GM12878 (cell line): Measurements from ENCODE around the gene BLOC1S6. TPM values are rescaled to one million over a fixed set of nuclear protein-coding genes. Genes with fewer than 3 reads are reported as not detected.

Experiments
- ATF2 ChIP-seq: IDR thresholded peaks from 2 replicates; pipeline ENCODE4 v1.6.1; 2012; ENCODE audit warnings: low read length, inconsistent platforms
- CHD2 ChIP-seq: IDR thresholded peaks from 2 replicates; pipeline ENCODE4 v1.6.1; 2011; ENCODE audit warnings: low read depth, low read length, improper control_type of control experiment, borderline replicate concordance
- CHD4 ChIP-seq: fragments of 200-600 bp; sonication (generic); IDR thresholded peaks from 2 replicates; pipeline ENCODE4 v1.6.1; 2016; ENCODE audit warnings: mild to moderate bottlenecking
- CREB1 ChIP-seq: IDR thresholded peaks from 2 replicates; pipeline ENCODE4 v1.6.1; 2012; ENCODE audit warnings: low read depth, mild to moderate bottlenecking, inconsistent platforms
- DPF2 ChIP-seq: fragments of 450-650 bp; IDR thresholded peaks from 2 replicates; pipeline ENCODE4 v1.6.1; 2017; ENCODE audit warnings: mild to moderate bottlenecking
- FOS ChIP-seq: IDR thresholded peaks from 3 replicates; pipeline ENCODE4 v1.6.1; 2011; ENCODE audit warnings: borderline replicate concordance; ENCODE audit not compliant: insufficient read length; ENCODE audit errors: extremely low read depth
- FOXM1 ChIP-seq: IDR thresholded peaks from 2 replicates; pipeline ENCODE4 v1.6.1; 2012; ENCODE audit warnings: low read depth, mild to moderate bottlenecking, inconsistent platforms, low read length, moderate library complexity
- HCFC1 ChIP-seq: fragments of 150-350 bp; IDR thresholded peaks from 2 replicates; pipeline ENCODE4 v1.6.1; 2014; ENCODE audit warnings: low read length
- HSF1 ChIP-seq: fragments of 150-350 bp; IDR thresholded peaks from 2 replicates; pipeline ENCODE4 v1.6.1; 2014; ENCODE audit warnings: mild to moderate bottlenecking, low read depth, low read length
- NKRF ChIP-seq: fragments of 450-650 bp; conservative IDR thresholded peaks from 2 replicates; pipeline ENCODE4 v1.6.1; 2017; ENCODE audit warnings: mild to moderate bottlenecking, moderate library complexity
- NR2F1 ChIP-seq: fragments of 450-650 bp; conservative IDR thresholded peaks from 2 replicates; pipeline ENCODE4 v1.6.1; 2017; ENCODE audit warnings: mild to moderate bottlenecking
- PAX8 ChIP-seq: fragments of 450-650 bp; IDR thresholded peaks from 2 replicates; pipeline ENCODE4 v1.6.1; 2017; ENCODE audit warnings: mild to moderate bottlenecking, moderate library complexity
- PRDM15 ChIP-seq: fragments of 450-650 bp; formaldehyde crosslinking; IDR thresholded peaks from 2 replicates; pipeline ENCODE4 v1.4.0; 2020; ENCODE audit warnings: mild to moderate bottlenecking, moderate library complexity
- SUPT20H ChIP-seq: IDR thresholded peaks from 2 replicates; pipeline ENCODE4 v1.6.1; 2011; ENCODE audit warnings: low read depth, mild to moderate bottlenecking, low read length, moderate library complexity, borderline replicate concordance; ENCODE audit not compliant: control insufficient read depth
- TAF1 ChIP-seq: IDR thresholded peaks from 2 replicates; pipeline ENCODE4 v1.6.1; 2011; ENCODE audit warnings: mild to moderate bottlenecking, low read depth, low read length, borderline replicate concordance
- ZSCAN29 ChIP-seq: fragments of 450-650 bp; IDR thresholded peaks from 2 replicates; pipeline ENCODE4 v1.6.1; 2017; ENCODE audit warnings: mild to moderate bottlenecking, moderate library complexity
- polyA plus RNA-seq, 11 experiments: library from polyadenylated mRNA; depleted of rRNA in 4 of 11; unstranded in 6 of 11; stranded (reverse) in 5 of 11; fragments of >200 nt; fragmentation: Nextera tagmentation in 4 of 11; fragmentation: Illumina TruSeq in 1 of 11; extraction: Ambion mirVana in 4 of 11; extraction: Trizol in 1 of 11; gene quantifications; 1 replicate in 1 of 11; 2 replicates in 10 of 11; pipeline versions ENCODE4 v1.2.1 to v1.2.3, GENCODE V29; 2011 to 2016; ENCODE audit warnings: inconsistent platforms in 2 of 11, missing spikeins in 2 of 11, low read depth in 1 of 11
- total RNA-seq, 4 experiments: library from RNA; depleted of rRNA in 3 of 4; stranded (reverse); fragments of >200 nt in 3 of 4; fragmentation: Illumina TruSeq in 1 of 4; extraction: Trizol in 1 of 4; gene quantifications; 2 replicates each; pipeline versions ENCODE4 v1.2.1 to v1.2.3, GENCODE V29; 2013 to 2021
- TF ChIP-seq, protein P1 (sequence below): fragments of 450-650 bp; IDR thresholded peaks from 2 replicates; pipeline ENCODE4 v1.6.1; 2017; ENCODE audit warnings: mild to moderate bottlenecking, moderate library complexity

BLOC1S6 gene
- total and polyA plus RNA-seq, 10 of the 15 experiments (the other 5 are each of a cell fraction or from before 2014, with no cell fraction given): 13.5 to 48.8 (median 32.7) TPM

GRCh38 chr15:45637552-45638033 is 50.4 kb downstream of the BLOC1S6 start (continued):
- TF ChIP-seq ATF2: peak; percentile 40; the same call in 1 of the 2 replicates
- peak; percentile 83; the same call in 1 of the 2 replicates for TF ChIP-seq TAF1
- 0 out of 2 replicates have a peak, but pooled peaks have one; percentile 9 for TF ChIP-seq CREB1
- no peak for TF ChIP-seq SUPT20H
- TF ChIP-seq FOS: no peak
- 0 out of 2 replicates have a peak, but pooled peaks have one; percentile 45 for TF ChIP-seq HSF1
- TF ChIP-seq, protein P1, sequence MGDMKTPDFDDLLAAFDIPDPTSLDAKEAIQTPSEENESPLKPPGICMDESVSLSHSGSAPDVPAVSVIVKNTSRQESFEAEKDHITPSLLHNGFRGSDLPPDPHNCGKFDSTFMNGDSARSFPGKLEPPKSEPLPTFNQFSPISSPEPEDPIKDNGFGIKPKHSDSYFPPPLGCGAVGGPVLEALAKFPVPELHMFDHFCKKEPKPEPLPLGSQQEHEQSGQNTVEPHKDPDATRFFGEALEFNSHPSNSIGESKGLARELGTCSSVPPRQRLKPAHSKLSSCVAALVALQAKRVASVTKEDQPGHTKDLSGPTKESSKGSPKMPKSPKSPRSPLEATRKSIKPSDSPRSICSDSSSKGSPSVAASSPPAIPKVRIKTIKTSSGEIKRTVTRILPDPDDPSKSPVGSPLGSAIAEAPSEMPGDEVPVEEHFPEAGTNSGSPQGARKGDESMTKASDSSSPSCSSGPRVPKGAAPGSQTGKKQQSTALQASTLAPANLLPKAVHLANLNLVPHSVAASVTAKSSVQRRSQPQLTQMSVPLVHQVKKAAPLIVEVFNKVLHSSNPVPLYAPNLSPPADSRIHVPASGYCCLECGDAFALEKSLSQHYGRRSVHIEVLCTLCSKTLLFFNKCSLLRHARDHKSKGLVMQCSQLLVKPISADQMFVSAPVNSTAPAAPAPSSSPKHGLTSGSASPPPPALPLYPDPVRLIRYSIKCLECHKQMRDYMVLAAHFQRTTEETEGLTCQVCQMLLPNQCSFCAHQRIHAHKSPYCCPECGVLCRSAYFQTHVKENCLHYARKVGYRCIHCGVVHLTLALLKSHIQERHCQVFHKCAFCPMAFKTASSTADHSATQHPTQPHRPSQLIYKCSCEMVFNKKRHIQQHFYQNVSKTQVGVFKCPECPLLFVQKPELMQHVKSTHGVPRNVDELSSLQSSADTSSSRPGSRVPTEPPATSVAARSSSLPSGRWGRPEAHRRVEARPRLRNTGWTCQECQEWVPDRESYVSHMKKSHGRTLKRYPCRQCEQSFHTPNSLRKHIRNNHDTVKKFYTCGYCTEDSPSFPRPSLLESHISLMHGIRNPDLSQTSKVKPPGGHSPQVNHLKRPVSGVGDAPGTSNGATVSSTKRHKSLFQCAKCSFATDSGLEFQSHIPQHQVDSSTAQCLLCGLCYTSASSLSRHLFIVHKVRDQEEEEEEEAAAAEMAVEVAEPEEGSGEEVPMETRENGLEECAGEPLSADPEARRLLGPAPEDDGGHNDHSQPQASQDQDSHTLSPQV: peak; percentile 89; the same call in 1 of the 2 replicates
- no peak for TF ChIP-seq NKRF
- TF ChIP-seq PRDM15 (CRISPR knock-in tag): no peak
- peak; percentile 43; the same call in 1 of the 2 replicates for TF ChIP-seq FOXM1
- no peak for TF ChIP-seq CHD4
- TF ChIP-seq CHD2: 0 out of 2 replicates have a peak, but pooled peaks have one; percentile 32
- 0 out of 2 replicates have a peak, but pooled peaks have one; percentile 24 for TF ChIP-seq NR2F1
- TF ChIP-seq PAX8: peak; percentile 37; the same call in 1 of the 2 replicates
- TF ChIP-seq DPF2: 0 out of 2 replicates have a peak, but pooled peaks have one; percentile 29
- TF ChIP-seq HCFC1: no peak
- TF ChIP-seq ZSCAN29: peak; percentile 83; the same call in 1 of the 2 replicates
